GM06990 (cell line): ENCODE results near the gene ARFGAP2.

Experiments
- DNase-seq: peaks from one replicate; pipeline ENCODE4 v3.0.0-alpha.2; 2011; ENCODE audit not compliant: insufficient read length; ENCODE audit errors: extremely low read depth
- H3K27me3 ChIP-seq: replicated peaks from 2 replicates; pipeline ENCODE4 v1.6.0; 2011; ENCODE audit warnings: low read length; ENCODE audit not compliant: control insufficient read depth, insufficient read depth
- H3K36me3 ChIP-seq: 2 replicates; pipeline ENCODE4 v1.5.1; 2011; ENCODE audit warnings: low read length; ENCODE audit not compliant: control insufficient read depth, insufficient read depth
- H3K4me3 ChIP-seq: replicated peaks from 2 replicates; pipeline ENCODE4 v1.5.1; 2011; ENCODE audit warnings: low read depth, mild to moderate bottlenecking, control low read depth, low read length
- TF ChIP-seq, protein P1 (sequence below): IDR thresholded peaks from 2 replicates; pipeline ENCODE4 v1.5.1; 2011; ENCODE audit warnings: low read length, control low read depth, mild to moderate bottlenecking, inconsistent platforms; ENCODE audit not compliant: insufficient read depth, poor library complexity, severe bottlenecking

Gene ARFGAP2

DNA sequence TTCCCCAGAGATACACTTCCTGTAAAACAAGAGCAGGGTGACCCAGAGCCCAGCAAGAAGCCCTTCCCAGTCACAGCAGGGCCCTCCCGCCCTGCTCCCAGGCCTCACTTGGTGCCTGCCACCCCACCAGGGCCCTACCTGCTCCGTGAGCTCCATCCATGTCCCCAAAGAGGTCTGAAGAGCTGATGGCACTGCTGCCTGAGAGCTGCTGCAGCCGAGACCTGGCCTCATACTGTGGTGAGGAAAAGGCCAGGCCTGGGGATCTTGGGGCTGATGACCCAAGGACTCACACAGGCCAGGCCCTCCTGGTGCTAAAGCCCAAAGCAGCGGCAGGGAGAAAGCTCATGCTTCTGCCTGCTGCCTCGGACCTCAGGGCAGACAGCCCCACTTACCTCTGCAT, 10.3 kb downstream of the ARFGAP2 start:
- Histone ChIP-seq H3K4me3 (no peak overlapping the region), H3K36me3 (peaks cover 42% of the 10 kb centered on the region), H3K27me3 (no peaks in the 10 kb centered on the region)
- TF ChIP-seq, protein P1, sequence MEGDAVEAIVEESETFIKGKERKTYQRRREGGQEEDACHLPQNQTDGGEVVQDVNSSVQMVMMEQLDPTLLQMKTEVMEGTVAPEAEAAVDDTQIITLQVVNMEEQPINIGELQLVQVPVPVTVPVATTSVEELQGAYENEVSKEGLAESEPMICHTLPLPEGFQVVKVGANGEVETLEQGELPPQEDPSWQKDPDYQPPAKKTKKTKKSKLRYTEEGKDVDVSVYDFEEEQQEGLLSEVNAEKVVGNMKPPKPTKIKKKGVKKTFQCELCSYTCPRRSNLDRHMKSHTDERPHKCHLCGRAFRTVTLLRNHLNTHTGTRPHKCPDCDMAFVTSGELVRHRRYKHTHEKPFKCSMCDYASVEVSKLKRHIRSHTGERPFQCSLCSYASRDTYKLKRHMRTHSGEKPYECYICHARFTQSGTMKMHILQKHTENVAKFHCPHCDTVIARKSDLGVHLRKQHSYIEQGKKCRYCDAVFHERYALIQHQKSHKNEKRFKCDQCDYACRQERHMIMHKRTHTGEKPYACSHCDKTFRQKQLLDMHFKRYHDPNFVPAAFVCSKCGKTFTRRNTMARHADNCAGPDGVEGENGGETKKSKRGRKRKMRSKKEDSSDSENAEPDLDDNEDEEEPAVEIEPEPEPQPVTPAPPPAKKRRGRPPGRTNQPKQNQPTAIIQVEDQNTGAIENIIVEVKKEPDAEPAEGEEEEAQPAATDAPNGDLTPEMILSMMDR = no peak
- no peak for DNase-seq

DNA sequence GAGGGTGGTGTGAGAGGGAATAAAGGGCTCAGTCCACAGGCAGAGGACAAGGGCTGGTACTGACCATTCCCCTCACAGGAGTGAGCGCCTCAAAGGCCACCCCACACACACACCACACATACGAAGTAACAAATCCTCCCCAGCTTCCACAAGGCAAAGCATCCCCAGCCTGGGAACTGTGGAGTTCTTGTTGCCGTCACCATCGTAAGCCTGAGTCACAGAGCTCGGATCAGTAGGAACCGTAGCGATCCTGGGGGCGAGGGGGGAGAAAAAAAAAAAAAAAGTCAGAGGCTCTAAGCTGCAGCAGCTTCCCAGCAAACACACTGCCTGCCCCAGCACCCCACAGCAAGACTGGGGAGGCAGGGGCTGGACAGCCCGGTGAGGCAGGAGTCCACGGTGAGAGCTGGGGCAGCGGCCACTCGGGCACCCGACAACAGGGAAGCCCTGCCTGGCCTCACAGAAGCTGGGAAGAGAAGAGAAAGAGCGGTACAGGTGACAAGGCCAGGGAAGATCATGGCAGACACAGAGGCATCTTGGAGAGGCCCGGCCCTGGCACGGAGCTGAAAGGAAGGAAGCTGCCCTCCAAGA, 11.3 kb downstream of the ARFGAP2 start:
- H3K36me3 ChIP-seq = peaks cover 39% of the 10 kb centered on the region
- H3K4me3 ChIP-seq = no peak overlapping the region
- TF ChIP-seq, protein P1 = no peak
- no peaks in the 10 kb centered on the region for H3K27me3 ChIP-seq
- DNase-seq = no peak

DNA sequence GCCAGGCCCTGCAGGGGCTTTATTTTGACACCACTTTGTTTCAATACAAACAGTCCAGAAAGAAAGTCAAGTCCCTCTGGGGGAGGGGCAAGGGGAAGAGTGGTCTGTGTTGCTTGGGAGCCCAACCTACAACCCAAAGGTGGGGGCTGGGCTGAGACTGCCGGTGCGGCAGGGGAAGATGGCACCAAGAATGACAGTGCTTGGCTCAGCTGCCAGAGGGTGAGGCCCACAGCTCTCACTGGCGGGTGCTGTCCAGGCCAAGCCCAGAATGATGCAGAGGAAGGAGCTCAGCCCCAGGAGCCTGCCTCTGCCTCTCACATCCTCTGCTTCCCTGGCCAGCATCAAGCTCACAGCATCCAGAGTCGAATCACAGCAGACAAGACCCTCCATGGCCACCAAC, 12.4 kb downstream of the ARFGAP2 start:
- Histone ChIP-seq H3K27me3 (no peaks in the 10 kb centered on the region), H3K36me3 (peaks cover 35% of the 10 kb centered on the region), H3K4me3 (no peak overlapping the region)
- TF ChIP-seq, protein P1 = no peak
- no peak for DNase-seq

DNA sequence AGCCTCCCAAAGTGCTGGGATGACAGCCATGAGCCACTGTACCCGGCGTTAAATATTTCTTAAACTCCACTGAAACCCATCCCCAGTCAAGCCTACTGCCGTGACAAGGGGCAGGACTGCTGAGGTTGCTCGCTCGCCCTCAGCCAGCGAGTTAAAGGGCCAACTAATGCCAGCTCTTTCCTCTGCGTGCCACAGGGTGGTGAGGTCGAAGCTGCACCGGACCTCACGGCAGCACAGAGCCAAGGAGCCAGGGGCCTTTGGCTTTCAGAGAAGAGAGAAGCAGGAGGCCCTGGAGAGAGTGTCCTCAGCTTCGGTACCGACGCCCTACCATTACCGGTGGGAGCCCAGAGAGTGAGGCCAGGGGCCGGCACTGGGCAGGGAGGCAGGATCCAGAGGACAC, 12.8 kb downstream of the ARFGAP2 start:
- TF ChIP-seq, protein P1 = no peak
- H3K36me3 ChIP-seq = peaks cover 35% of the 10 kb centered on the region

DNA sequence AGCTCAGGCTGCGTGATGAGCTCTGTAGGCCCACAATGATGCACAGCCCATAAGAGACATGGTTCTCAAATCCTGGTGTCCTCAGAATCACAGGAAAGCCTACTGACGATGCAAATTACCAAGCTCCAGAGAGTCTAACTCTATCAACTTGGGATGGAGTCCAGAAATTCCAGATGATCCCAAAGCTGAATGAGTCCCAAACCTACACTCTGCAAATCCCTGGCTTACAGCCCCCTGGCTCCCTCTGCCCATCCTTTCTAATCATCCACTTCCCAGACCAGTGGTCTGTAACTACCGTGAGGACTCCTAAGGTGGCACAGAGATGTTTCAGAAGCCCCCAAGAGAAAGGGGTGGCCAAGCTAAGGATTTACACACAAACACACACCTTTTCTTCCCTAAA, 13.5 kb downstream of the ARFGAP2 start:
- no peak for DNase-seq
- TF ChIP-seq, protein P1 = no peak
- no peak overlapping the region for H3K4me3 ChIP-seq
- H3K27me3 ChIP-seq = no peaks in the 10 kb centered on the region
- H3K36me3 ChIP-seq = peaks cover 32% of the 10 kb centered on the region

More for the DNA sequence above, 12.8 kb downstream of the ARFGAP2 start:
- DNase-seq = no peak
- no peak overlapping the region for H3K4me3 ChIP-seq
- H3K27me3 ChIP-seq = no peaks in the 10 kb centered on the region

DNA sequence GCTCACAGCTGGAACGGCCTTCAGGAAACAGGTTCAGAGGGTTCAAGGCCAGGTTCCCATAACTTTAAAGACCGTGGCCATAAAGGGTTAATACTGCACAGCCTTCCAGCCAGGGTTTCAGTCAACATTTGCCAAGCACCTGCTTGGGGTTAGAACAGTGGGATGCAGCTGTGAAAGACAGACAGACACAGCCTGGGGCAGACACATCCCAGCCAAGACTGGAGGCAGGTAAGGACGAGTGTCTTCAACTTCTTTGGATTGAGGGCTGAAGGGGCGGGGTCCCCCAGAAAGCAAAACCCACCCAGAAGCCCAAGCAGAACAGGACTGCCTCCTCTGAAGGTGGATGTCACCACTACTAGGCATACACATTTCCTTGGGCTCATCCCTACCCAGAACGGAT, 14.3 kb downstream of the ARFGAP2 start:
- DNase-seq = no peak
- peaks cover 26% of the 10 kb centered on the region for H3K36me3 ChIP-seq

More for the DNA sequence above, 14.3 kb downstream of the ARFGAP2 start:
- TF ChIP-seq, protein P1 = no peak
- Histone ChIP-seq H3K27me3 (no peaks in the 10 kb centered on the region), H3K4me3 (no peak overlapping the region)
